Measurements from ENCODE around the gene SUCLG2.

Gene SUCLG2

DNA sequence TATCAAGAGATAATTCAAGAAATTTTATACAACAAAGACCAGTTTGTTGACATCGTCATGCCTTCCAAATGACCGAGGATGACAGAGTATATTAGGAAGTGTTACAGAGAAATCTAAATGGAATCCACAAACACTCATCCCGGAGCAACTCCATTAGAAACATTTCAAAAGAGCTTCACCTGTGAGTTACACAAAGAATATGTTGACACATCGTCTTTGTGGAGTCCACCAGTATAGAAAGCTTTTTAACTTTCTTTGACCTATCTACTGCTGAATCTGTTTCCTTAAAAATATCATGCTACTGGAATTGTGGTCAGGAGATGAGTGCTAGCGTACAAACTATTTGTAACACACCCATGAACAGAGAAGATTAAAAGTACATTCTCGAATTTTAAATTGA is 130.4 kb downstream of the SUCLG2 start:
- no peaks in the 10 kb centered on the region for H3K79me2 ChIP-seq (ENCODE audit: control insufficient read depth, low read length)
- no peaks in the 10 kb centered on the region for H3K9me3 ChIP-seq (ENCODE audit: control insufficient read depth, insufficient read depth, low read length)
- no peaks in the 10 kb centered on the region for H3K27me3 ChIP-seq (ENCODE audit: control insufficient read depth, low read length)
- H3K4me2 ChIP-seq (ENCODE audit: low read length) = no peak overlapping the region
- no peak overlapping the region for H3K4me3 ChIP-seq (ENCODE audit: low read length)
- TF ChIP-seq, protein P1, sequence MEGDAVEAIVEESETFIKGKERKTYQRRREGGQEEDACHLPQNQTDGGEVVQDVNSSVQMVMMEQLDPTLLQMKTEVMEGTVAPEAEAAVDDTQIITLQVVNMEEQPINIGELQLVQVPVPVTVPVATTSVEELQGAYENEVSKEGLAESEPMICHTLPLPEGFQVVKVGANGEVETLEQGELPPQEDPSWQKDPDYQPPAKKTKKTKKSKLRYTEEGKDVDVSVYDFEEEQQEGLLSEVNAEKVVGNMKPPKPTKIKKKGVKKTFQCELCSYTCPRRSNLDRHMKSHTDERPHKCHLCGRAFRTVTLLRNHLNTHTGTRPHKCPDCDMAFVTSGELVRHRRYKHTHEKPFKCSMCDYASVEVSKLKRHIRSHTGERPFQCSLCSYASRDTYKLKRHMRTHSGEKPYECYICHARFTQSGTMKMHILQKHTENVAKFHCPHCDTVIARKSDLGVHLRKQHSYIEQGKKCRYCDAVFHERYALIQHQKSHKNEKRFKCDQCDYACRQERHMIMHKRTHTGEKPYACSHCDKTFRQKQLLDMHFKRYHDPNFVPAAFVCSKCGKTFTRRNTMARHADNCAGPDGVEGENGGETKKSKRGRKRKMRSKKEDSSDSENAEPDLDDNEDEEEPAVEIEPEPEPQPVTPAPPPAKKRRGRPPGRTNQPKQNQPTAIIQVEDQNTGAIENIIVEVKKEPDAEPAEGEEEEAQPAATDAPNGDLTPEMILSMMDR (IDR thresholded peaks at IDR 0.05; ENCODE audit: low read depth, low read length, poor library complexity, severe bottlenecking) = no peak
- TF ChIP-seq EZH2phosphoT487 (IDR thresholded peaks at IDR 0.05; ENCODE audit: borderline replicate concordance, low read length) = no peak
- H4K20me1 ChIP-seq (ENCODE audit: control insufficient read depth, insufficient read depth, low read depth, low read length) = no peaks in the 10 kb centered on the region
- H3K4me1 ChIP-seq (ENCODE audit: control insufficient read depth, low read length) = peaks cover 17% of the 10 kb centered on the region
- H3F3A ChIP-seq (ENCODE audit: control insufficient read depth, insufficient read depth) = no peaks in the 10 kb centered on the region
- no peaks in the 10 kb centered on the region for H3K9me2 ChIP-seq (replicated peaks; ENCODE audit: control insufficient read depth, low read length)
- H3K27ac ChIP-seq (ENCODE audit: low read depth, low read length) = no peak overlapping the region
- H3K36me3 ChIP-seq (ENCODE audit: control insufficient read depth, low read length) = peaks cover 54% of the 10 kb centered on the region

DNA sequence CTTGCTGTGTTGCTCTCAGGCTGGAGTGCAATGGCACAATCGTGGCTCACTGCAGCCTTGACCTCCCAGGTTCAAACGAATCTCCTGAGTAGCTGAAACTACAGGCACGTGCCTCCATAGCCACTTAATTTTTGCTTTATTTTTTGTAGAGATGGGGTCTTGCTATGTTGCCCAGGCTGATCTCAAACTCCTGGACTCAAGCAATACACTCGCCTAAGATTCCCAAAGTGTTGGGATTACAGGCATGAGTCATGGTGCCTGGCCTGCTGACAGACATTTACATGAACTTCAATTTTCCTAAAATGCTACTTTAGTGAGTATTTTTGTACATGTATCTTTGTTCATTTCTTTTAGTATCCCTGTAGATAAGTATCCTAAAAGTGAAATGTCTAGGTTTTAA is 132.3 kb downstream of the SUCLG2 start:
- peaks cover 49% of the 10 kb centered on the region for H3K36me3 ChIP-seq (ENCODE audit: control insufficient read depth, low read length)
- no peaks in the 10 kb centered on the region for H3K9me2 ChIP-seq (replicated peaks; ENCODE audit: control insufficient read depth, low read length)
- peaks cover 17% of the 10 kb centered on the region for H3K4me1 ChIP-seq (ENCODE audit: control insufficient read depth, low read length)
- H3K4me3 ChIP-seq (ENCODE audit: low read length) = no peak overlapping the region
- H3K9me3 ChIP-seq (ENCODE audit: control insufficient read depth, insufficient read depth, low read length) = no peaks in the 10 kb centered on the region
- no peak for TF ChIP-seq EZH2phosphoT487 (IDR thresholded peaks at IDR 0.05; ENCODE audit: borderline replicate concordance, low read length)
- TF ChIP-seq, protein P1 (IDR thresholded peaks at IDR 0.05; ENCODE audit: low read depth, low read length, poor library complexity, severe bottlenecking) = no peak
- H3K27ac ChIP-seq (ENCODE audit: low read depth, low read length) = no peak overlapping the region
- H4K20me1 ChIP-seq (ENCODE audit: control insufficient read depth, insufficient read depth, low read depth, low read length) = no peaks in the 10 kb centered on the region
- no peaks in the 10 kb centered on the region for H3F3A ChIP-seq (ENCODE audit: control insufficient read depth, insufficient read depth)
- H3K27me3 ChIP-seq (ENCODE audit: control insufficient read depth, low read length) = no peaks in the 10 kb centered on the region
- no peak overlapping the region for H3K4me2 ChIP-seq (ENCODE audit: low read length)
- H3K79me2 ChIP-seq (ENCODE audit: control insufficient read depth, low read length) = no peaks in the 10 kb centered on the region

DNA sequence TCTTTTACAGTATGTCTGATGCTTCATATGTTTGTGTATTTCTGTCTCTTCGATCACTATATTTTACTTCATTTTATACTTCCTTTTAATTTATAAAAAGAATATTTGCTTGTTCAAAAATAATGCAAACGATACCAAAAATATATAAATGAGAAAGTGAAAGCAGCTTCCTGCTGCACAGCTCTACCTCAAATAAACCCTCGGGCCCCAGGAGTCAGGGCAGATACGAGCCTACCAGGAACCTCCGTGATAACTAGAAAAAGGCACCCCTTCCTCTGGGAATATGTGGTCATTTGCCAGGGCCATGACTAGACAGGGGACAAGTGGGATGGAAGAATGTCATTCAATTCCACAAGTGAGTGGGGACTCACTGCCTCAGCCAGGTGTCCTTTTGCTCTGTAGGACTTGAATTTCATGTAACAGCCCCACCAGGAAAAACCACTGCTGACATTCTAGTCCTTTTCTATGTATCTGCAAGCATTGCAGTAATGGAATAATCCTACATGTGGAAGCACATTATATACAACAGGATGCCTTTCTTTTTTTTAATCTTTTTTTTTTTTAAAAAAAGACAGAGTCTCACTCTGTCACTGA is 133.3 kb downstream of the SUCLG2 start:
- Histone ChIP-seq H3K27me3 (ENCODE audit: control insufficient read depth, low read length) (no peaks in the 10 kb centered on the region), H3K79me2 (ENCODE audit: control insufficient read depth, low read length) (no peaks in the 10 kb centered on the region), H3K9me3 (ENCODE audit: control insufficient read depth, insufficient read depth, low read length) (no peaks in the 10 kb centered on the region), H3K4me3 (ENCODE audit: low read length) (peak overlapping the region; percentile 32; the same call in 1 of the 2 replicates), H3K9me2 (replicated peaks; ENCODE audit: control insufficient read depth, low read length) (no peaks in the 10 kb centered on the region), H3K4me2 (ENCODE audit: low read length) (peak overlapping the region; percentile 52), H4K20me1 (ENCODE audit: control insufficient read depth, insufficient read depth, low read depth, low read length) (no peaks in the 10 kb centered on the region), H3K27ac (ENCODE audit: low read depth, low read length) (no peak overlapping the region), H3K4me1 (ENCODE audit: control insufficient read depth, low read length) (peaks cover 17% of the 10 kb centered on the region), H3K36me3 (ENCODE audit: control insufficient read depth, low read length) (peaks cover 47% of the 10 kb centered on the region), H3F3A (ENCODE audit: control insufficient read depth, insufficient read depth) (no peaks in the 10 kb centered on the region)
- TF ChIP-seq EZH2phosphoT487 (IDR thresholded peaks at IDR 0.05; ENCODE audit: borderline replicate concordance, low read length) = no peak
- TF ChIP-seq, protein P1 (IDR thresholded peaks at IDR 0.05; ENCODE audit: low read depth, low read length, poor library complexity, severe bottlenecking) = no peak

All from DOHH2 (cell line).